ENCODE measurements around the gene RAB30.

RAB30 gene

GRCh38 chr11:83046621-83047172 lies 25.0 kb downstream of the RAB30 start:
- Histone ChIP-seq H3K4me3 (ENCODE audit: low read length) (no peak overlapping the region), H3K4me1 (ENCODE audit: control insufficient read depth, insufficient read depth, low read length) (peaks cover 10% of the 10 kb centered on the region), H3K36me3 (ENCODE audit: control insufficient read depth, insufficient read depth, low read length) (no peaks in the 10 kb centered on the region), H3K27ac (ENCODE audit: low read depth, low read length) (no peak overlapping the region), H3K9ac (ENCODE audit: low read length) (no peak overlapping the region), H3K27me3 (ENCODE audit: control insufficient read depth, insufficient read depth, low read length) (no peaks in the 10 kb centered on the region)

- Histone ChIP-seq H3K4me3 (ENCODE audit: low read length) (no peak overlapping the region), H3K36me3 (ENCODE audit: control insufficient read depth, insufficient read depth, low read length) (no peaks in the 10 kb centered on the region), H3K4me1 (ENCODE audit: control insufficient read depth, insufficient read depth, low read length) (peaks cover 6% of the 10 kb centered on the region), H3K27ac (ENCODE audit: low read depth, low read length) (no peak overlapping the region), H3K27me3 (ENCODE audit: control insufficient read depth, insufficient read depth, low read length) (no peaks in the 10 kb centered on the region), H3K9ac (ENCODE audit: low read length) (no peak overlapping the region)
Observed at GRCh38 chr11:83044958-83045712, 26.6 kb downstream of the RAB30 start.

GRCh38 chr11:83042964-83043711 lies 28.6 kb downstream of the RAB30 start:
- Histone ChIP-seq H3K4me3 (ENCODE audit: low read length) (no peak overlapping the region), H3K4me1 (ENCODE audit: control insufficient read depth, insufficient read depth, low read length) (peaks cover 6% of the 10 kb centered on the region), H3K27ac (ENCODE audit: low read depth, low read length) (no peak overlapping the region), H3K36me3 (ENCODE audit: control insufficient read depth, insufficient read depth, low read length) (no peaks in the 10 kb centered on the region), H3K9ac (ENCODE audit: low read length) (no peak overlapping the region), H3K27me3 (ENCODE audit: control insufficient read depth, insufficient read depth, low read length) (no peaks in the 10 kb centered on the region)

GRCh38 chr11:83041126-83041525 lies 30.6 kb downstream of the RAB30 start:
- H3K4me3 ChIP-seq (ENCODE audit: low read length) = no peak overlapping the region
- H3K27me3 ChIP-seq (ENCODE audit: control insufficient read depth, insufficient read depth, low read length) = no peaks in the 10 kb centered on the region
- no peak overlapping the region for H3K27ac ChIP-seq (ENCODE audit: low read depth, low read length)
- no peaks in the 10 kb centered on the region for H3K36me3 ChIP-seq (ENCODE audit: control insufficient read depth, insufficient read depth, low read length)
- H3K9ac ChIP-seq (ENCODE audit: low read length) = no peak overlapping the region
- no peaks in the 10 kb centered on the region for H3K4me1 ChIP-seq (ENCODE audit: control insufficient read depth, insufficient read depth, low read length)

DNA sequence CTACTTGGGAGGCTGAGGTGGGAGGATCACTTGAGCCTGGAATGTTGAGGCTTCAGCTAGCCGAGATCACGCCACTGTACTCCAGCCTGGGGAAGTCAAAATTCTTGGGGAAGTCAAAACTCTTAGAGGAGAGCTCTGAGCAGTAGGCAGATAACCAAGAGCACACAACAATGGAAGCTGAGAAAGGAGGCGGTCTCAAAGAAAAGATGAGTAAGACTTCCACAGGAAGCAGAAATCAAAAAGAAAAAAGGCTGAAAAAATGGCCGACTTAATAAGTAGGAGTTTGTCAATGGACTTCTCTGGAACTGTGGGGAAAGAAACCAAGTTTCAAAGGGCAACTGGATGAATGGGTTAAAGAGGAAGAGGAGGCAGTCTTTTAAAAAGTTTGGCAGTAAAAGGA lies 32.1 kb downstream of the RAB30 start:
- Histone ChIP-seq H3K4me1 (ENCODE audit: control insufficient read depth, insufficient read depth, low read length) (peaks cover 5% of the 10 kb centered on the region), H3K36me3 (ENCODE audit: control insufficient read depth, insufficient read depth, low read length) (no peaks in the 10 kb centered on the region), H3K4me3 (ENCODE audit: low read length) (no peak overlapping the region), H3K27me3 (ENCODE audit: control insufficient read depth, insufficient read depth, low read length) (no peaks in the 10 kb centered on the region), H3K27ac (ENCODE audit: low read depth, low read length) (no peak overlapping the region), H3K9ac (ENCODE audit: low read length) (no peak overlapping the region)

DNA sequence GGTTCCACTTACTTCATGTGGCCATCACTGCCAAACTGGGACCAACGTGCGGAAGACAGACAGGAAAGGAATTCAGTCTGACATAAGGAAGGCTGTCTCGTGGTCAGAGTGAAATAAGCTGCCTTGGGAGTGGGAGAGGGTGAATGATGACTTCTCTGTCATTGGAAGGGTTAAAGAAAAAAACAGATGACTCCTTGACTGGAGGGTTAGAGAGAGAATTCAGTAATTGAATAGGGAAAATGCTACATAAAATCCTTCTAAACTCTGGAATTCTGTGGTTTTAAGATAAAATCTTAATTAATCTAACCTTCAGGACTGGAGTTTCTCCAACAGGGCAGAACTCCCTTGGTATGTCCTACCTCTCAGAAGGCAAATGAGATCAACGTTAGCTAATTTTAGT lies 33.8 kb downstream of the RAB30 start:
- H3K27ac ChIP-seq (ENCODE audit: low read depth, low read length) = no peak overlapping the region

GRCh38 chr11:83036701-83037100 lies 35.0 kb downstream of the RAB30 start:
- Histone ChIP-seq H3K4me3 (ENCODE audit: low read length) (no peak overlapping the region), H3K36me3 (ENCODE audit: control insufficient read depth, insufficient read depth, low read length) (no peaks in the 10 kb centered on the region), H3K9ac (ENCODE audit: low read length) (no peak overlapping the region), H3K27me3 (ENCODE audit: control insufficient read depth, insufficient read depth, low read length) (no peaks in the 10 kb centered on the region), H3K27ac (ENCODE audit: low read depth, low read length) (no peak overlapping the region), H3K4me1 (ENCODE audit: control insufficient read depth, insufficient read depth, low read length) (peaks cover 15% of the 10 kb centered on the region)

More for the DNA sequence above, 33.8 kb downstream of the RAB30 start:
- Histone ChIP-seq H3K27me3 (ENCODE audit: control insufficient read depth, insufficient read depth, low read length) (no peaks in the 10 kb centered on the region), H3K9ac (ENCODE audit: low read length) (no peak overlapping the region), H3K4me1 (ENCODE audit: control insufficient read depth, insufficient read depth, low read length) (peaks cover 7% of the 10 kb centered on the region), H3K4me3 (ENCODE audit: low read length) (no peak overlapping the region), H3K36me3 (ENCODE audit: control insufficient read depth, insufficient read depth, low read length) (no peaks in the 10 kb centered on the region)

DNA sequence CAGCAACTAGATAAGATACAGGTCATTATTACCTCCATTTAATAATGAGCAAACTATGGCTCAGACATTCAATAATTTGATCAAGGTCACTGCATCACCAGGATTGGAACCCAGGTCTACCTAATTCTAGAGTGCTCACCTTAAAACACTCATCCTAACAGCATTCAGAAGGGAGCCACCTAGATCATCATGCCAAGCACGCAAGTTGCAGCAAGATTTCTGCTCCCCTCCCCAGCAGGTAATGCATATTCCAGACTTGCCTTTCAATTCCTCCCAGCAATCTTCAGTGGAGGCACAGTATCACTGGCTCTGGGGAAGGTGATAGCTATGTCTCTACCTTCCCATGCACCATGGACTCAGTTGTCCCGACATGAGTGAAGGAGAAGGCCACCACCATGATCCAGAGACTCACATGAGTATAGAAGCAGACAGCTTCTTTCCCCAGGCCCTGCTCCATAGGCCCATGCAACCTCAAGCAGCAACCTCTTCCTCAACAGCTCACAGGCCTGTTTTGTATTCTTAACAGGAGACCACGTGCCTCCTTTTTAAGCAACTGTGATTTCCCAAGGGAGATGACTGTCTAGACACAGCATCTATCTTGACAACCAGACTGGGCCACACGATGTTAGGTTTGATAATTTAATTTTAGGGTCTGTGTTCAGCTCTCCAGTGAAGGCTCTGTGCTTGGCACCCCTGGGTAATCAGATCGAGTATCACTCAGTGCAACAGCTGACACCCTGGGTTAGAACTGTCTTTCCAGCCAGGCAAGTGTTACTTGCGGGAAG lies 36.4 kb downstream of the RAB30 start:
- no peak overlapping the region for H3K9ac ChIP-seq (ENCODE audit: low read length)
- peak overlapping the region; percentile 1 for H3K4me3 ChIP-seq (ENCODE audit: low read length)
- no peaks in the 10 kb centered on the region for H3K36me3 ChIP-seq (ENCODE audit: control insufficient read depth, insufficient read depth, low read length)
- peak overlapping the region; percentile 12 for H3K27ac ChIP-seq (ENCODE audit: low read depth, low read length)
- H3K4me1 ChIP-seq (ENCODE audit: control insufficient read depth, insufficient read depth, low read length) = peaks cover 18% of the 10 kb centered on the region
- H3K27me3 ChIP-seq (ENCODE audit: control insufficient read depth, insufficient read depth, low read length) = no peaks in the 10 kb centered on the region

DNA sequence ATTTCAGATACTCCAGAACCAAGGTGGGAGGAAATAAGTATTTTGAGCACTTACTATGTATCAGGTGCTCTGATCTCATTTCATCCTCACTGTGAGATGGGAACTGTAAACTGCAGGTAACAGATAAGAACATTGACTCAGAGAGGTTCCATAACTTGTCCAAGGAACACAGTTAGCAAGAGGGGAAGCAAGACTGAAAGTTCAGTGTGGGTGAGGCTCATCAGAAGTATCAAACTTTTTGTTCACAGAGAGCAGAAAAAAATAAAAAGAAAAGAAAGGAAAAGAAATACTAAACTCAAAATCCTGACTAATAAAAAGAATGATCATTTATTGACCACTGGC lies 37.1 kb downstream of the RAB30 start:
- Histone ChIP-seq H3K27ac (ENCODE audit: low read depth, low read length) (peak overlapping the region; percentile 79), H3K4me1 (ENCODE audit: control insufficient read depth, insufficient read depth, low read length) (peaks cover 18% of the 10 kb centered on the region), H3K4me3 (ENCODE audit: low read length) (peak overlapping the region; percentile 64)

DNA sequence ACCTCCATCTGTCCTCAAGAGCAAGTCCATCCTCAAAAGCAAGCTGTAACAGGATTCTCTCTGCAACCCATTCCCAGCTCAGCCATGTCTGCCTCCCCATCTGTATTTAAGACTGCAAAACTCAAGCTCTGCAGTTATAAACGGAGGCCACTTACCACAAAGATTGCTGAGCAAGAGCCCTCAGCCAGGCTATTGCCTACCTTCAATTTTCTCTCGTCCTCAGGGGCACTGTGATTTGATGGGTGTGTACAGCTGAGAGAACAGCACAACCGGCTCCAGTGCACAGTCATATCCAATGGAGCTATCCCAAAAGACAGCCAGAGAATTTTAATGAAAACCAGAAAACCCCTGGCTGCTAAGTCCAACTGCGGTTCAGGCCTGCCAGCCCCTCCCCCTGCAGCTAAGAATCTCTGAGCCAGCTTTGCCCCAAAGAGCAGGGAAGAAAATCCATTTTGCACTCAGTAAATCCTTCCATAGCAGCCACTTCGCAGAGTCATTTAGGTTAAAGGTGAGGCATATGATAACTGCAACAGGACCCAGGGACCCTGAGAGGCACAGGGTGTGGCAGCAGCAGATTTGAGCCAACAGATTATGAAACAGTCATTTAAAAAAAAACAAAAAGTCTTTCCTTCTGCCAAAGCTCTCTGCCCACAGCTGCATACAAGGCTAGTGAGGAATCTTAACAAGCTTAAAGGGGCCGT lies 37.6 kb downstream of the RAB30 start:
- Histone ChIP-seq H3K27ac (ENCODE audit: low read depth, low read length) (peak overlapping the region; percentile 79), H3K36me3 (ENCODE audit: control insufficient read depth, insufficient read depth, low read length) (no peaks in the 10 kb centered on the region), H3K9ac (ENCODE audit: low read length) (no peak overlapping the region), H3K27me3 (ENCODE audit: control insufficient read depth, insufficient read depth, low read length) (no peaks in the 10 kb centered on the region), H3K4me3 (ENCODE audit: low read length) (peak overlapping the region; percentile 64), H3K4me1 (ENCODE audit: control insufficient read depth, insufficient read depth, low read length) (peaks cover 18% of the 10 kb centered on the region)

More for the DNA sequence above, 37.1 kb downstream of the RAB30 start:
- Histone ChIP-seq H3K27me3 (ENCODE audit: control insufficient read depth, insufficient read depth, low read length) (no peaks in the 10 kb centered on the region), H3K9ac (ENCODE audit: low read length) (no peak overlapping the region), H3K36me3 (ENCODE audit: control insufficient read depth, insufficient read depth, low read length) (no peaks in the 10 kb centered on the region)

DNA sequence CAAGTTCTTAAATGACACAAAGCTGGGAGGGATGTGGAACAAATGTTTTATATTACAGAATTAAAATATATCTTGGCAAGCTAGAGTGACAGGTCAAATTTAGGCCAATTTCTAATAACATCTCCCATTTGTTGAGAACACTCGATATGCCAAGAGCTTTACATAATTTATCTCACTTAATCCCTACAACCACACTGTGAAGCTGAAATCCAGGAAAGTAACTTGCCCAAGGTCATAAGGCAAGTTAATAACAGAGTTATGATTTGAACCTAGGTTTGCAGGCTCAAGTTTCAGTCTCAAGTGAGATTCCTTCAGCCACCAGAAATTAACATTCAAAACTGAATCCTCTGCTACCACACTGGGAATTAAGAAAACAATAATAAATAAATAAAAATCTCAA lies 38.3 kb downstream of the RAB30 start:
- H3K27me3 ChIP-seq (ENCODE audit: control insufficient read depth, insufficient read depth, low read length) = no peaks in the 10 kb centered on the region
- H3K27ac ChIP-seq (ENCODE audit: low read depth, low read length) = peak overlapping the region; percentile 79
- H3K4me1 ChIP-seq (ENCODE audit: control insufficient read depth, insufficient read depth, low read length) = peaks cover 18% of the 10 kb centered on the region
- H3K9ac ChIP-seq (ENCODE audit: low read length) = no peak overlapping the region
- peak overlapping the region; percentile 37 for H3K4me3 ChIP-seq (ENCODE audit: low read length)
- no peaks in the 10 kb centered on the region for H3K36me3 ChIP-seq (ENCODE audit: control insufficient read depth, insufficient read depth, low read length)

DNA sequence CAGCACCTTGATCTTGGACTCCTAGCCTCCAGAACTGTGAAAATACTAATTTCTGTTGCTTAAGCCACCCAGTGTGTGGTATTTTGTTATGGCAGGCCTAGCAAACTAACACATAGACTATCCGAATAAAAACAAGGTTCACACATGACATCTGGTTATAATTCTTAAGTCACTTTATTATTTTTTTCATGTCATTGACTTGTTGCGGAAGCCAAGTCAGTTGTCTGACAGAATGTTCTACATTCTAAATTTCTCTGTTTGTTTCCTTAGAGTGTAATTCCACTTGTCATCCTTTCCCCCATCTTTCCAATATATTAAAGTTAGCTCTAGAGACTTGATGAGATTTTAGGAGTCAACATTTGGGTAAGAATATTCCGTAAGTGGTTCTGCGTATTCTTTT lies 40.6 kb downstream of the RAB30 start:
- Histone ChIP-seq H3K4me1 (ENCODE audit: control insufficient read depth, insufficient read depth, low read length) (peaks cover 18% of the 10 kb centered on the region), H3K9ac (ENCODE audit: low read length) (no peak overlapping the region), H3K27ac (ENCODE audit: low read depth, low read length) (no peak overlapping the region), H3K4me3 (ENCODE audit: low read length) (no peak overlapping the region), H3K27me3 (ENCODE audit: control insufficient read depth, insufficient read depth, low read length) (no peaks in the 10 kb centered on the region), H3K36me3 (ENCODE audit: control insufficient read depth, insufficient read depth, low read length) (no peaks in the 10 kb centered on the region)
